Spinal cord (tissue), 10 donors: Measurements from ENCODE around the gene USP3. TPM values are rescaled to one million over a fixed set of nuclear protein-coding genes. Genes with fewer than 3 reads are reported as not detected.

ENCODE experiments used
- DNase-seq, 6 donors: peaks; one replicate each; pipeline versions ENCODE4 v3.0.0 to v3.0.0-alpha.2; 2013 to 2015; ENCODE audit warnings: low spot score in 6 of 6, low read depth in 4 of 6
- H3K27ac ChIP-seq: one replicate; pipeline ENCODE4 v1.5.1; 2013; ENCODE audit warnings: low read depth, low read length, control low read depth
- H3K27me3 ChIP-seq: one replicate; pipeline ENCODE4 v1.6.1; 2013; ENCODE audit warnings: low read length; ENCODE audit not compliant: control insufficient read depth, insufficient read depth
- H3K36me3 ChIP-seq: one replicate; pipeline ENCODE4 v1.6.1; 2013; ENCODE audit warnings: low read length; ENCODE audit not compliant: control insufficient read depth, insufficient read depth
- H3K4me1 ChIP-seq: one replicate; pipeline ENCODE4 v1.6.1; 2013; ENCODE audit warnings: low read length; ENCODE audit not compliant: control insufficient read depth, insufficient read depth
- H3K4me3 ChIP-seq: one replicate; pipeline ENCODE4 v1.5.1; 2013; ENCODE audit warnings: low read depth, low read length, control low read depth
- H3K9me3 ChIP-seq: one replicate; pipeline ENCODE4 v1.6.1; 2013; ENCODE audit warnings: low read length; ENCODE audit not compliant: control insufficient read depth, insufficient read depth
- WGBS: methylation state at CpG from one replicate; pipeline ENCODE4 v1.1.5; 2013; ENCODE audit warnings: missing lambda C conversion rate; ENCODE audit not compliant: insufficient coverage; 5-methylcytosine and 5-hydroxymethylcytosine counted together
- polyA plus RNA-seq, 2 donors: library from polyadenylated mRNA; unstranded; fragments of 120-200 nt; gene quantifications; one replicate each; pipeline ENCODE4 v1.2.1, GENCODE V29; 2013; ENCODE audit not compliant: insufficient read length in 2 of 2
- total RNA-seq, 2 donors: library from RNA; depleted of rRNA in 1 of 2; stranded (reverse); fragments of 120-200 nt in 1 of 2; fragments of >200 nt in 1 of 2; gene quantifications; one replicate each; pipeline versions ENCODE4 v1.2.3 to v1.2.4, GENCODE V29; 2013 to 2014
- donor health status: healthy.

Gene USP3
- total and polyA plus RNA-seq, 4 donors: 38.1 to 65.7 (median 49.9) TPM

DNA sequence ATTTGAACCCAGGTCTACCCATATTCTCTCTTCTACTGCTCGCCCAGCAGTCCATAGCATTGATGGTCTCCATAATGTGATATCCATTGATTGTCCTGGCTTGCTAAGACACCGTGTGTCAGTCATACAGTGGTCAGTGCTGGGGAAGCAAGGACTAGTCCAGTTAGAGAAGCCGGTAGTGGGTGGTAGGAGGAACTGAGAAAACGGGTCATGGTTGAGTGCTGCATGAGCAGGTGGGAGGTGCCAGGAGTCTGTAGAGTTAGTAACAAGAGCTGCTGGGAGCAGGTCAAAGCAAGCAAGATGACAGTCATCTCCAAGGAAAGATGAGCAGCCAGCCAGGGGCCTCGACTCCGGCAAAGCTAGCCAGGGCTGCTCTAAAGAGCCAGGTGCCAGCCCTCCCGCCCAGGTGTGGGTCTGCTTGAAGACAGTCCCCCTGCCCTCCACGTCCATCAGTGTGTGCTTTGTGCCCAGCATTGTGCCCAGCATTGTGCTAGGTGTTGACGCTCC is 29.5 kb upstream of the USP3 start:
- WGBS: 83% methylated on average over 9 of the region's 9 CpGs
- Histone ChIP-seq H3K27ac (peak overlapping the region; percentile 80), H3K4me3 (no peak overlapping the region), H3K4me1 (peaks cover 28% of the 10 kb centered on the region), H3K36me3 (no peaks in the 10 kb centered on the region), H3K27me3 (no peaks in the 10 kb centered on the region), H3K9me3 (no peaks in the 10 kb centered on the region)
- no peak for DNase-seq

DNA sequence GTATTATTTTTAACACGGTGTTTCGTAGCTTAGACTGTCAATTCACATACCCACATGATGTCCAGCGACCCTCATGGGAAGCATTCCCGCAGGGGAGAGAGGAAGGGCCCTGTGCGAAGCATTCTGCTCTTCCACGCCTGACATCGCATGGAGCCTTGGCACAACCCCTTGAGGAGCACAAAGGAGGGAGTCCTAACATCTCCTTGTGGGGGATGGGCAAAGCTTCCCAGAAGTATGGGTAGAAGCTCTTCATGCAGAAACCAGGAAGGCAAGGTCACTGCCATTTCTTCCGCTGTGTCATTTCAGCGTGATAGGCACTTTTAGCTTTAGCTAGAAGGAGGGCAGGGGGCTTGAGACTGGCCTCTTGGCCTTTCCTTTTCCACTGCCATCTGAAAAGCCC is 28.7 kb upstream of the USP3 start:
- DNase-seq: no peak
- peaks cover 28% of the 10 kb centered on the region for H3K4me1 ChIP-seq
- WGBS: 90% methylated on average over 3 of the region's 9 CpGs
- peak overlapping the region; percentile 77 for H3K27ac ChIP-seq
- no peak overlapping the region for H3K4me3 ChIP-seq
- H3K36me3 ChIP-seq: no peaks in the 10 kb centered on the region
- no peaks in the 10 kb centered on the region for H3K9me3 ChIP-seq
- H3K27me3 ChIP-seq: no peaks in the 10 kb centered on the region

DNA sequence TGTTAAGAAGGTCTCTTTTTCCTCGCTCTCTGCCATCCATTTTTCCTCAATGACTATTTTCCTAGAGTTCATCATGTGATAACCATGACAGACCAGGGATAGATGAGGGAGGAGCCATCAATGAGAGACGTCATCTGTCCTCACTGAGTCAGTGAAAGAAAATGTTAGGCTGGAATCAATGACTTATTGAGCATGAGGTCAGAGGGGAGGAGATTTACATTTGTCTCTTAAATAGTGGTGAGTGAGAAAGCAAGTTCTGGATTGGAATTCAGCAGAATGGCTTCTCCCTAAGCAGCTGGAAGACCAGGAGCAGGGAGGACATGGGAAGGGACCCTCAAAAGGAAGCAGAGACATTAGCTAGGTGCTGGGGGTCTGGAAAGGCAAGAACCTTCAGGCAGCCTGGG is 28.2 kb upstream of the USP3 start:
- H3K4me3 ChIP-seq: no peak overlapping the region
- H3K4me1 ChIP-seq: peaks cover 28% of the 10 kb centered on the region
- no peaks in the 10 kb centered on the region for H3K9me3 ChIP-seq
- 37% methylated on average over 1 of the region's 2 CpGs for WGBS
- peak in 1 of 6 donors; percentile 44 for DNase-seq
- H3K27ac ChIP-seq: peak overlapping the region; percentile 77
- H3K36me3 ChIP-seq: no peaks in the 10 kb centered on the region
- H3K27me3 ChIP-seq: no peaks in the 10 kb centered on the region

DNA sequence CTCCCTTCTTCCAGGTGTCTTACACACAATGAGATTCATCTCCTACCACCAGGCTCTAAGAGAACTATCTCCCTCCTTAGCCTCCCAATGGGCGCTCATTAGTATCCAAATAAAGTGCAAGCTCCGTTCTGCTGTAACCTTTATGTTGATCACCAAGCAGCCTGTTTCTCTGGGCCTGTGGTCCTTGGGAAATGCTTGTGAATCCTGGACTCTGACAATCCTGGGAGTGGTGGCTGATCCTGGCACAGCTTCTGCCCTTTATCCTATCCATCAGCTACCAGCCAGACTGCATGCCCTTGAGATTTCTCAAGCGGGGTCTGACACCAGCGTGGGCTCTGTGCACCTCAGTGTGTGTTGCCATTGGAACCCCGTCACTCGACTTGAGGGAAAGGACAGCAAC is 26.1 kb upstream of the USP3 start:
- Histone ChIP-seq H3K36me3 (no peaks in the 10 kb centered on the region), H3K4me1 (peaks cover 32% of the 10 kb centered on the region), H3K27me3 (no peaks in the 10 kb centered on the region), H3K9me3 (no peaks in the 10 kb centered on the region), H3K4me3 (no peak overlapping the region), H3K27ac (no peak overlapping the region)
- DNase-seq: no peak
- 73% methylated on average over 3 of the region's 6 CpGs for WGBS

DNA sequence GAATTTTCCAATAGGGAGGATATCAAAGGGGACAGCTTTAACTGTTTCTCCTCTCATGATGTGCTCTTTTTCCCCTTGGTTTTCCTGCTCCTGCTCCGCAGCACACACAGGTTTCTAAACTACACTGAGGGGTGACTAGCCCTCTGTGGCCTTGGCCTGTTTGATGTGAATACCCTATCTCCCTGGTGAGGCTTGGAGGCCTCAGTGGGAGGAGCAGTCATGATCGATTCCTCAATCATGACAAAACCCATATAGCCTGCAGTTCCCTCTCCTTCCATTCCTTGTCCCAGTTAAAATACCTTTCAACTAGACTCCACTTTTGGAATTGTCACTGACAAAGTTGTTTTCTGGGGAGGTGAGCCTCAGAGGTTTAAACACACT is 24.0 kb upstream of the USP3 start:
- Histone ChIP-seq H3K9me3 (no peaks in the 10 kb centered on the region), H3K36me3 (no peaks in the 10 kb centered on the region), H3K27me3 (no peaks in the 10 kb centered on the region), H3K27ac (peak overlapping the region; percentile 70), H3K4me1 (peaks cover 20% of the 10 kb centered on the region), H3K4me3 (no peak overlapping the region)
- DNase-seq: no peak
- no CpG with 5 or more reads among the region's 2 CpGs for WGBS

DNA sequence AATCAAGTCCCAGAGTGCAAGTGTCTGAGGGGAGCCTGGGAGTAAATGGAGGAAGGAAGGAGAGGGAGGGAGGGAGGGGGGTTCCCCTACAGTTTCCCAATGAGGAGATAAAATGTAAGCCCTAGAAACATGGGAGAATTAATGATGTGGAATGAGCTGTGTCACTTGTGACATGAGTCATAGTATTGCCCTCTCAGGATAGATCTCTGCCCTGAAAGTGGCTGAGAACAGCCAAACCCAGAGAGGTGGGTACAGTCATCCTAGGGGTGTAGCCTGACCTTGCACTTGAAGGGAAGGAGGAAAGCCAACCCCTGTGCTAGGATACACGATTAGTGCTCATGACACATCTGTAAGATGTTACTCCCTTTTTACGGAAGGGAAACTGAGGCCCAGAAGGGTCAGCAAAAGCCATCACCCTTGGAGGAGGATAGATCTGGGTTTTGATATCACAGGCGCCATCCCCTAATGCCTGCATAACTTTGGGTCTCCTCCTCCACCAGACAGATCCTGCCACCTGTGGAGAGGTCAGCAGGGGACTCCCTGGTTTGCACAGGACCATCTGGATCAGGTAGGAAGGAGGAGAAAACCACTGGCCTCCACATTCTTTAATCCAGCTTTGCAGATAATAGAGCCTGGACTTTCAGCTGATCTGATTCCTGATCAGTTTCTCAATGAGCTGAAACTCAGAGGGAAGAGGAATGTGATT is 23.1 kb upstream of the USP3 start:
- peaks cover 15% of the 10 kb centered on the region for H3K4me1 ChIP-seq
- no peak overlapping the region for H3K27ac ChIP-seq
- no peaks in the 10 kb centered on the region for H3K9me3 ChIP-seq
- no peaks in the 10 kb centered on the region for H3K36me3 ChIP-seq
- no peak overlapping the region for H3K4me3 ChIP-seq
- 95% methylated on average over 2 of the region's 3 CpGs for WGBS
- DNase-seq: no peak
- no peaks in the 10 kb centered on the region for H3K27me3 ChIP-seq

DNA sequence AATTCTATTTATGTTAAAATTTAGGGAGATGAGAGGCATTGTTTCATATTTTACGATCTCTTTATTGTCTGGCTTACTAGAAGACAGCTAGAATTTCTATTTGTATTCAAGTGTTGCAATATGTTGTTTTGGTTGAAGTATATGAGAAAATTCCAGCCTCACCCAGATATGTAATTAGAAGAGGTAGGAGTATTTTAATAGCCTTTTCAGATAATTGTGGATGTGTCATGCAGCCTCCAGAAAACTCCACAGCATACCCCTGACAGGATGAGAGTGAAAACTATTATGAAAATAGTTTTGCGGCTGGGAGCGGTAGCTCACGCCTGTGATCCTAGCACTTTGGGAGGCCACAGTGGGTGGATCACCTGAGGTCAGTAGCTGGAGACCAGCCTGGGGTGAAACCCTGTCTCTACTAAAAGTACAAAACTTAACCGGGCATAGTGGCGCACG is 21.5 kb upstream of the USP3 start:
- DNase-seq: no peak
- H3K27me3 ChIP-seq: no peaks in the 10 kb centered on the region
- H3K4me3 ChIP-seq: no peak overlapping the region
- H3K27ac ChIP-seq: peak overlapping the region; percentile 33
- H3K4me1 ChIP-seq: peaks cover 13% of the 10 kb centered on the region
- H3K36me3 ChIP-seq: no peaks in the 10 kb centered on the region
- 74% methylated on average over 3 of the region's 7 CpGs for WGBS
- H3K9me3 ChIP-seq: no peaks in the 10 kb centered on the region

DNA sequence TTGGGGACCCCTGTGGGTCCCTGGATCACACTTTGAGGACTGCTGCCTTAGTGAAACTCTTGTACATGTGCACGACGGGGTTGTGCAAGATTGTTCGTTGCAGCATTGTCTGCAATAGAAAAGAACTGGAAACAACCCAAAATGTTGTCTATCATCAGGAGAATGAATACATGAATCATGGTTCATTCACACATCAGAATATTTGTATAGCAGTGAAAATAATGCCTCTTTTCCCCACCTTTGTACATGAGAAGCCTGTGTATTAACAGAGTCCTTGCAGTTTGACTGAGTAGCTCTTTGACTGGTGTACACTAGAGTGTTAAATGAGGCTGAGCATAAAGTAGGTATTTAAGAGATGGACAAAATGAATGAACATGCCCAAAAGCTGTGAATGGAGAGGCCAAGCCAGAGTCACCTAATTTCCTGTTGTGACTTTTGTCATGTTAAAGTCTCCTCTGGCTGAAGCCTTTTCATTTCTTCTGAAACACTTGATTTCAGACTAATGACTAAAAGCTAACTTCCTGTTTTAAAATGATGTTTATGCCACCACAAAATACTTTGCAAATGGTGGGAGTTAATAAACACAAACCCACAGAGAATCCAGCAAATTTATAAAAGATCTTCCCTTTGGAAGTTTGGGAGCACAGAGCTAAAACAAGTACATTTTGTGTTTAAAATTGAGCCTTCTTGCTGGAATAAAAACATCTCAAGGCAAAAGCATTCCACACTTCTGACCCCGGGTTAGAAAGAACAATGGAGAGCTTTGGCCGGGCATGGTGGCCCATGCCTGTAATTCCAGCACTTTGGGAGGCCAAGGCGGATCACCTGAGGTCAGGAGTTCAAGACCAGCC is 20.6 kb upstream of the USP3 start:
- Histone ChIP-seq H3K9me3 (no peaks in the 10 kb centered on the region), H3K4me1 (peaks cover 13% of the 10 kb centered on the region), H3K27ac (peak overlapping the region; percentile 11), H3K36me3 (no peaks in the 10 kb centered on the region), H3K4me3 (no peak overlapping the region), H3K27me3 (no peaks in the 10 kb centered on the region)
- WGBS: 33% methylated on average over 1 of the region's 6 CpGs
- no peak for DNase-seq

DNA sequence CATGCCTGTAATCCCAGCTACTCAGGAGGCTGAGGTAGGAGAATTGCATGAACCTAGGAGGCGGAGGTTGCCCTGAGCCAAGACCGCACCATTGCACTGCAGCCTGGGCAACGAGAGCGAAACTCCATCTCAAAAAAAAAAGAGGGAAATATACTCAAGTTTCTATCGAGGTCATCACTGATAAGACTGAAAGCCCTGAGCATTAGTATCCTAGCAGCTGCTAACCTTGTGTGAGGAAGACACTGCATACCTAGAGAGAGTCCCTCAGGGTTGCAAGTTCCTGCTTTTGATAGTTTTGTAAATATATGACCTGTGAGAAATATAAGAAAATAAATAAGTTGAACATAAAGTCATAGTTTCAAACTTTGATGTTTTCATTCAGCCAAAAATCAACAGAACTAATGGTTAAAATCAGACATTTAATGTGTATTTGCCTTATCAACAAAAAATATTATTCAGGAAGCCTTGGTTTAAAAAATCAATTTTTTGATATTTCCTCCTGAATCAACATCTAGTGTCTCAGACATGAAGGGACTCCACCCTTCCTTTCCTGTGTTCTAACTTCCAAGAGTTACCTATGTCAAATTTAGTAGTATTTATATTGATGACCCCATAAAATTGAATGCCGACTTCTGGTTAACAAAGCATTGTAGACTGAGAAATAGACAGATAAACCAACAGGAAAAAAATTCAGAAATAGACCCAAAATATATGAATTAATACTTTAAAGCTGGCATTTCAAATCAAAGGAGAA is 19.8 kb upstream of the USP3 start:
- Histone ChIP-seq H3K9me3 (no peaks in the 10 kb centered on the region), H3K36me3 (no peaks in the 10 kb centered on the region), H3K4me1 (peaks cover 9% of the 10 kb centered on the region), H3K27ac (no peak overlapping the region), H3K27me3 (no peaks in the 10 kb centered on the region), H3K4me3 (no peak overlapping the region)
- DNase-seq: no peak
- WGBS: no CpG with 5 or more reads among the region's 6 CpGs
